Anterior cingulate cortex (tissue), 58 donors: ENCODE results near the gene MKS1.

Source experiments
- DNase-seq, 58 donors: peaks; one replicate each; lab custom pipeline; 2025; lab: John Stamatoyannopoulos, UW

The MKS1 gene

GRCh38 chr17:58205936-58206335 lies 13.1 kb downstream of the MKS1 start:
- no peak for DNase-seq

- no peak for DNase-seq
These were observed 14.3 kb downstream of the MKS1 start for GRCh38 chr17:58204796-58205195.

- DNase-seq: no peak
These were observed 16.2 kb downstream of the MKS1 start for GRCh38 chr17:58202859-58203258.

GRCh38 chr17:58200024-58200633 lies 18.9 kb downstream of the MKS1 start:
- peak in 8 of 58 donors; percentile 1 to 14 (median 8) for DNase-seq

GRCh38 chr17:58196610-58197009 lies 22.4 kb downstream of the MKS1 start:
- no peak for DNase-seq

GRCh38 chr17:58195518-58196123 lies 23.4 kb downstream of the MKS1 start:
- DNase-seq: no peak

GRCh38 chr17:58193641-58194255 lies 25.3 kb downstream of the MKS1 start:
- DNase-seq: no peak

GRCh38 chr17:58192612-58193011 lies 26.4 kb downstream of the MKS1 start, which contains the start of gene EPX:
TSS of gene EPX (plus strand) at chr17:58192726. CDS start at chr17:58192847, 121 bp downstream.
- DNase-seq: no peak

- DNase-seq: no peak
These were observed 27.7 kb downstream of the MKS1 start for GRCh38 chr17:58191241-58191896.

- DNase-seq: peak in 20 of 58 donors; percentile 3 to 49 (median 8)
These were observed 29.5 kb downstream of the MKS1 start for GRCh38 chr17:58189436-58190146.

- DNase-seq: no peak
These were observed 31.4 kb downstream of the MKS1 start for GRCh38 chr17:58187675-58188074.

GRCh38 chr17:58187063-58187462 lies 32.0 kb downstream of the MKS1 start:
- DNase-seq: no peak

GRCh38 chr17:58186591-58186990 lies 32.5 kb downstream of the MKS1 start:
- DNase-seq: no peak

GRCh38 chr17:58184986-58185761 lies 33.9 kb downstream of the MKS1 start:
- DNase-seq: no peak

GRCh38 chr17:58184308-58184985 lies 34.6 kb downstream of the MKS1 start:
- no peak for DNase-seq

GRCh38 chr17:58183514-58183913 lies 35.5 kb downstream of the MKS1 start:
- no peak for DNase-seq

GRCh38 chr17:58181796-58182195 lies 37.3 kb downstream of the MKS1 start:
- no peak for DNase-seq

- no peak for DNase-seq
These were observed 42.9 kb downstream of the MKS1 start for GRCh38 chr17:58176200-58176599.

GRCh38 chr17:58174871-58175270 lies 44.2 kb downstream of the MKS1 start:
- DNase-seq: no peak
